HepG2 (cell line): ENCODE measurements around the gene MAS1L. TPM values are rescaled to one million over a fixed set of nuclear protein-coding genes. Genes with fewer than 3 reads are reported as not detected.

Experiments
- ATAC-seq: fragments of 200-7000 bp; cut with Tn5 transposase; 3 replicates; pipeline ENCODE4 v1.9.1; 2020; ENCODE audit warnings: mild to moderate bottlenecking, moderate library complexity
- BruUV-seq: library from RNA; stranded (reverse); fragments of 400-500 nt; replicated peaks from 2 replicates; lab custom pipeline; 2021; lab: Mats Ljungman, UMichigan
- CTCF ChIA-PET: fragments of 300-600 bp; formaldehyde crosslinking; extraction: SDS; loops from one replicate; lab custom pipeline; 2021; ENCODE audit warnings: low total read pairs, inconsistent platforms, low intra/inter-chr PET ratio; lab: Yijun Ruan, JAX
- POLR2A ChIA-PET: fragments of 350-600 bp; sonication (Branson Sonifier 250); formaldehyde crosslinking; loops from one replicate; lab custom pipeline; 2020; ENCODE audit warnings: antibody characterized with exemption, inconsistent platforms; lab: Yijun Ruan, JAX
- DNase-seq: peaks from one replicate; pipeline ENCODE4 v3.0.0-alpha.2; 2015; ENCODE audit warnings: low spot score
- FAIRE-seq: peaks from 3 replicates; lab custom pipeline; 2011; peaks lifted over from hg19 to GRCh38; lab: Jason Lieb, UNC
- H2AFZ ChIP-seq: one replicate; pipeline ENCODE4 v1.6.1; 2011; ENCODE audit warnings: low read length, inconsistent platforms
- H3K27ac ChIP-seq: fragments of 300-600 bp; 3 replicates; pipeline ENCODE4 v1.8.0; 2011; ENCODE audit warnings: mixed run types, mild to moderate bottlenecking, mixed read lengths, low read length, inconsistent platforms; ENCODE audit not compliant: insufficient read depth; ENCODE audit errors: extremely low read length
- H3K27me3 ChIP-seq, 2 experiments: fragments of 200-600 bp in 1 of 2; 2 replicates in 1 of 2; 3 replicates in 1 of 2; pipeline versions ENCODE4 v1.6.0 to v1.8.0; 2011; ENCODE audit warnings: low read length in 2 of 2, mild to moderate bottlenecking in 2 of 2, moderate library complexity in 2 of 2, inconsistent platforms in 1 of 2; ENCODE audit not compliant: insufficient read depth in 2 of 2, control insufficient read depth in 1 of 2
- H3K36me3 ChIP-seq, 2 experiments: fragments of 200-600 bp in 1 of 2; replicated peaks in 1 of 2; 2 replicates in 1 of 2; 3 replicates in 1 of 2; pipeline versions ENCODE4 v1.5.1 to v1.8.0; 2011; ENCODE audit warnings: low read length in 2 of 2, inconsistent platforms in 1 of 2; ENCODE audit not compliant: insufficient read depth in 2 of 2, control insufficient read depth in 1 of 2
- H3K4me1 ChIP-seq: 2 replicates; pipeline ENCODE4 v1.5.1; 2012; ENCODE audit warnings: low read length, inconsistent platforms; ENCODE audit not compliant: insufficient read depth
- H3K4me2 ChIP-seq: 2 replicates; pipeline ENCODE4 v1.6.0; 2011; ENCODE audit warnings: low read depth, low read length, inconsistent platforms
- H3K4me3 ChIP-seq, 3 experiments: fragments of 200-600 bp in 1 of 3; sonication (generic), shearing (Covaris generic) in 1 of 3; replicated peaks in 1 of 3; 2 replicates each; pipeline ENCODE4 v1.5.1; 2011 to 2016; ENCODE audit warnings: low read length in 3 of 3, inconsistent platforms in 2 of 3, low read depth in 2 of 3, mild to moderate bottlenecking in 2 of 3, control low read depth in 1 of 3, mixed read lengths in 1 of 3; ENCODE audit not compliant: insufficient read depth in 1 of 3
- H3K79me2 ChIP-seq: one replicate; pipeline ENCODE4 v1.6.1; 2011; ENCODE audit warnings: low read length, inconsistent platforms; ENCODE audit not compliant: insufficient read depth
- H3K9ac ChIP-seq: 2 replicates; pipeline ENCODE4 v1.6.0; 2011; ENCODE audit warnings: mild to moderate bottlenecking, low read depth, low read length, inconsistent platforms; ENCODE audit not compliant: insufficient read depth
- H3K9me3 ChIP-seq: 2 replicates; pipeline ENCODE4 v1.5.1; 2012; ENCODE audit warnings: mild to moderate bottlenecking, low read length
- H4K20me1 ChIP-seq: 2 replicates; pipeline ENCODE4 v1.6.0; 2011; ENCODE audit warnings: inconsistent platforms, mild to moderate bottlenecking, low read length, moderate library complexity; ENCODE audit not compliant: insufficient read depth
- JUNB ChIP-seq: sonication (generic); formaldehyde crosslinking; IDR thresholded peaks from 2 replicates; pipeline ENCODE4 v1.8.0; 2022; ENCODE audit warnings: missing genetic modification reagents, mild to moderate bottlenecking, borderline replicate concordance
- MED1 ChIP-seq: sonication (generic); formaldehyde crosslinking; IDR thresholded peaks from 2 replicates; pipeline ENCODE4 v1.4.0; 2020; ENCODE audit warnings: missing genetic modification reagents
- NBN ChIP-seq: fragments of 450-650 bp; conservative IDR thresholded peaks from 2 replicates; pipeline ENCODE4 v1.6.1; 2017
- NR3C1 ChIP-seq: sonication (generic); formaldehyde crosslinking; IDR thresholded peaks from 2 replicates; pipeline ENCODE4 v1.4.0; 2020; ENCODE audit warnings: missing genetic modification reagents
- SUZ12 ChIP-seq: fragments of 150-350 bp; IDR thresholded peaks from 2 replicates; pipeline ENCODE4 v1.6.1; 2014; ENCODE audit warnings: low read depth, low read length
- ZNF224 ChIP-seq: sonication (generic); formaldehyde crosslinking; IDR thresholded peaks from 2 replicates; pipeline ENCODE4 v1.5.0; 2020; ENCODE audit warnings: mild to moderate bottlenecking, missing genetic modification reagents
- ZNF264 ChIP-seq: sonication (generic); formaldehyde crosslinking; IDR thresholded peaks from 2 replicates; pipeline ENCODE4 v1.4.0; 2020; ENCODE audit warnings: missing genetic modification reagents
- ZNF530 ChIP-seq: sonication (generic); formaldehyde crosslinking; IDR thresholded peaks from 2 replicates; pipeline ENCODE4 v1.5.0; 2020; ENCODE audit warnings: low read depth, mild to moderate bottlenecking, missing genetic modification reagents
- ZSCAN29 ChIP-seq: sonication (generic); formaldehyde crosslinking; conservative IDR thresholded peaks from 2 replicates; pipeline ENCODE4 v1.4.0; 2020; ENCODE audit warnings: mild to moderate bottlenecking, missing genetic modification reagents
- WGBS: methylation state at CpG from one replicate; pipeline ENCODE4 v1.1.6; 2017; ENCODE audit warnings: low lambda C conversion rate; 5-methylcytosine and 5-hydroxymethylcytosine counted together
- in situ Hi-C: cut with HindIII; loops from 2 replicates; pipeline ENCODE4 v1.10.0; 2017; ENCODE audit warnings: low pct_unique_long_range_greater_than_20kb; ENCODE audit not compliant: extremely low pct_ligation_motif_present
- intact Hi-C: fragments of 100-400 bp; cut with micrococcal nuclease; formaldehyde crosslinking; loops from one replicate; pipeline ENCODE4 v1.10.0; 2022; ENCODE audit not compliant: unreplicated experiment
- polyA plus RNA-seq, 8 experiments: library from polyadenylated mRNA; depleted of rRNA in 3 of 8; stranded (reverse) in 7 of 8; unstranded in 1 of 8; fragments of >200 nt; fragmentation: Illumina TruSeq in 4 of 8; extraction: Trizol in 4 of 8; gene quantifications; 2 replicates each; pipeline versions ENCODE4 v1.2.1 to v1.2.3, GENCODE V29; 2011 to 2016; ENCODE audit warnings: low read depth in 4 of 8, missing spikeins in 1 of 8, mixed read lengths in 1 of 8; ENCODE audit not compliant: insufficient read depth in 1 of 8
- total RNA-seq, 5 experiments: library from RNA; depleted of rRNA; stranded (reverse); fragments of >200 nt; fragmentation: Illumina TruSeq; extraction: Trizol; gene quantifications; 2 replicates each; pipeline ENCODE4 v1.2.3, GENCODE V29; 2016; ENCODE audit warnings: low read depth in 1 of 5
- TF ChIP-seq, protein P1 (sequence below): sonication (generic); formaldehyde crosslinking; IDR thresholded peaks from 2 replicates; pipeline ENCODE4 v1.8.0; 2022; ENCODE audit warnings: missing genetic modification reagents, mild to moderate bottlenecking, moderate library complexity, borderline replicate concordance

MAS1L gene
- total and polyA plus RNA-seq, 2 of the 13 experiments (the other 11 are each of a cell fraction or from before 2014, with no cell fraction given), result not detected

DNA sequence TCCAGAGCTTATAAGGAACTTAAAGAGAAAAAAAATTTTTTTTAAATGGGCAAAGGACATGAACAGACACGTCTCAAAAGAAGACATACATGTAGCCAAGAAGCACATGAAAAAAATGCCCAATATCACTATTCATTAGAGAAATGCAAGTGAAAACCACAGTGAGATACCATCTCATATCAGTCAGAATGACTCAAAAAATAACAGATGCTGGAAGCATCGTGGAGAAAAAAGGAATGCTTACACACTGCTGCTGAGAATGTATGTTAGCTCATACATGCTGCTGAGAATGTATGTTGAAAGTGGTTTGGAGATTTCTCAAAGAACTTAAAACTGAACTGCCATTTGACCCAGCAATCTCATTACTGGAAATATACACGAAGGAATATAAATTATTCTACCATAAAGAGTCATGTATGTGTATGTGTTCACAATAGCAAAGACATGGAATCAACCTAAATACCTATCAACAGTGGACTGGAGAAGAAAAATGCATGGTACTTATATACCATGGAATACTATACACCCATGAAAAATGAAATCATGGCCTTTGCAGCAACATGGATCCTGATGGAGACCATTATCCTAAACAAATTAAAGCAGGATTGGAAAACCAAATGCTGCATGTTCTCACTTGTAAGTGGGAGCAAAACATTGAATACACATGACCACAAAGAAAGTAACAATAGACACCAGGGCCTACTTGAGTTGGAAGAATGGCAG is 36.1 kb downstream of the MAS1L start:
- H3K4me1 ChIP-seq, result no peaks in the 10 kb centered on the region
- H4K20me1 ChIP-seq, result no peaks in the 10 kb centered on the region
- H3K4me3 ChIP-seq, result no peak overlapping the region
- no peaks in the 10 kb centered on the region for H3K36me3 ChIP-seq
- no peak overlapping the region for H2AFZ ChIP-seq
- no peak overlapping the region for H3K9ac ChIP-seq
- H3K4me2 ChIP-seq, result no peak overlapping the region
- H3K9me3 ChIP-seq, result no peaks in the 10 kb centered on the region
- POLR2A ChIA-PET, result no interaction called here
- WGBS, result 12% methylated on average over 3 of the region's 3 CpGs
- BruUV-seq, result no TSS peak
- CTCF ChIA-PET, result no interaction called here
- no peak for DNase-seq
- TF ChIP-seq ZNF224 (CRISPR knock-in tag) (no peak), JUNB (CRISPR knock-in tag) (no peak), NBN (no peak), ZSCAN29 (CRISPR knock-in tag) (no peak), ZNF530 (CRISPR knock-in tag) (no peak), NR3C1 (CRISPR knock-in tag) (no peak), SUZ12 (no peak), ZNF264 (CRISPR knock-in tag) (no peak), MED1 (no peak)
- TF ChIP-seq, protein P1, sequence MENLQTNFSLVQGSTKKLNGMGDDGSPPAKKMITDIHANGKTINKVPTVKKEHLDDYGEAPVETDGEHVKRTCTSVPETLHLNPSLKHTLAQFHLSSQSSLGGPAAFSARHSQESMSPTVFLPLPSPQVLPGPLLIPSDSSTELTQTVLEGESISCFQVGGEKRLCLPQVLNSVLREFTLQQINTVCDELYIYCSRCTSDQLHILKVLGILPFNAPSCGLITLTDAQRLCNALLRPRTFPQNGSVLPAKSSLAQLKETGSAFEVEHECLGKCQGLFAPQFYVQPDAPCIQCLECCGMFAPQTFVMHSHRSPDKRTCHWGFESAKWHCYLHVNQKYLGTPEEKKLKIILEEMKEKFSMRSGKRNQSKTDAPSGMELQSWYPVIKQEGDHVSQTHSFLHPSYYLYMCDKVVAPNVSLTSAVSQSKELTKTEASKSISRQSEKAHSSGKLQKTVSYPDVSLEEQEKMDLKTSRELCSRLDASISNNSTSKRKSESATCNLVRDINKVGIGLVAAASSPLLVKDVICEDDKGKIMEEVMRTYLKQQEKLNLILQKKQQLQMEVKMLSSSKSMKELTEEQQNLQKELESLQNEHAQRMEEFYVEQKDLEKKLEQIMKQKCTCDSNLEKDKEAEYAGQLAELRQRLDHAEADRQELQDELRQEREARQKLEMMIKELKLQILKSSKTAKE (CRISPR knock-in tag), result no peak
- TF ChIP-seq, all 625 proteins: peak for 0
- H3K27me3 ChIP-seq, result no peaks in the 10 kb centered on the region
- FAIRE-seq, result no peak
- intact Hi-C loops, result no loop called here
- no peak overlapping the region for H3K27ac ChIP-seq
- no peak for ATAC-seq
- no peaks in the 10 kb centered on the region for H3K79me2 ChIP-seq
- in situ Hi-C loops, result no loop called here
